GM21737 (cell line): ENCODE measurements around the gene ANO2.

Source experiments
- ATAC-seq: cut with Tn5 transposase; IDR thresholded peaks from one replicate; pipeline ENCODE4 v1.9.1; 2021; ENCODE audit warnings: mild to moderate bottlenecking, moderate library complexity; ENCODE audit not compliant: unreplicated experiment

ANO2 gene

GRCh38 chr12:5784462-5785130 is 160.5 kb downstream of the ANO2 start:
- no peak for ATAC-seq

DNA sequence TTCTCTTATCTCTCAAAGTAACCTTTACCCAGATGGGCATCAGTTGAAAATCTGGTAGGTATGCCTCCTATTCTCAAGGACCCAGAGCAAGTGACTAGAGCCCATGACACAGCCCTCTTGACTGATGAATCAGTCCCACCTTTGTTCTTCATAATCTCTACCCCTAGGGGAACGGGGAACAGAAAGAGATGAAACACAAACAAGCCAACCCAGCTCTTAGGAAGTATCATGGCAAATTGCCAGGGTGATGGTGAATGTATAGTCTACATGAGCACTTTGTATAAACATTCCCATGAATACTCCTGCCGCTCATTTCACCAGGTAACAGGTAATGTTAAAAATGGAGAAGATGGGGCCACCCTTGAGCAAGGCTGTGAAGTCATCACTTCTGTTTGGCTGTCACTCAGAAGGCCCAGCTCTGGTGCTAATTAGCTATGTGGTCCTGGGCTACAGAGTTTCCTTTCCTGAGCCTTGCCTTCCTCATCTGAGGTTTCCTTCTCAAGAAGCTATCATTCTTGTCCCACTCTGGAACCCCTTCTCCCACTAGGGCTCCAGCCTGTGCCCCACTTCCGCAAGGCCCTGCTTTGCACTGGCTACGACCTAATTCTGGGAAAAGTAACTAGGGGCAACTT is 161.7 kb downstream of the ANO2 start:
- ATAC-seq = no peak

DNA sequence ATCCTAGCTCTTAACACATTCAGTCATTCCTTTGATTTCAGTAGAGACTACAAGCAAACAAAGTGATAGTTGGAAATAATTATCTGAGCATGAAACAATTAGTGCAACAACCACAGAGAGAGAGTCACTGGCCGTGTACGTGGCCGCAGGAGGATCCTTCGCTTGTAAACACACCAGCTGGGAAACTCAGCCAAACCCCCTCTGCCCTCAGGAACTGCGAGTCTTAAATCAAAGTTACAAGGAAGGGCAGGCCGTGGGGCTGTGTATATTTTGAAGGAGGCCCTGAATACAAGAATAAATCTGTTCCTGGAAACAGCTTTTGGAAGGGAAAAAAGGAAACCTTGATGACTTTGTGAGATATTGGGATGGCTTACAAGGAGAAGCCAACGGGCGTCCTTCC is 164.5 kb downstream of the ANO2 start:
- ATAC-seq = no peak

- ATAC-seq = no peak
Measured at GRCh38 chr12:5779401-5779800, 165.7 kb downstream of the ANO2 start.

DNA sequence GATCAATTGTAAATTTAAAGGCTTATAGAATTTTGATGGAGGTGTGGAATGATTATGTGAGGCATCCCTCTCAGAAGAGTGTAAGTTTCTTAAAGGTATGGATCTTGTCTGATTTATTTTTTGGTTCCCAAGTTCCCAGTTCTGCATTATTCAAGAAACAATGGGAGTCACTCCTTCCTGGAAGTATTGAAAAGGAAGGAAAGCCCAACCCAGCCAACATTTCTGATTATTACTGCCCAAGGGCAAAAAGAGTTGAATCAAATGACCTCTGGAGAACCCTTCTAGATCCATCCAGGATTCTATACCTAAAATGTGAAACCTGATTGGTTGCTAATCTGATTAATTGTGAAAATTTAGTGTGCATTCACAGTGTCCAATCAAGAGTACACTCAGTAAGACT is 166.2 kb downstream of the ANO2 start:
- no peak for ATAC-seq

DNA sequence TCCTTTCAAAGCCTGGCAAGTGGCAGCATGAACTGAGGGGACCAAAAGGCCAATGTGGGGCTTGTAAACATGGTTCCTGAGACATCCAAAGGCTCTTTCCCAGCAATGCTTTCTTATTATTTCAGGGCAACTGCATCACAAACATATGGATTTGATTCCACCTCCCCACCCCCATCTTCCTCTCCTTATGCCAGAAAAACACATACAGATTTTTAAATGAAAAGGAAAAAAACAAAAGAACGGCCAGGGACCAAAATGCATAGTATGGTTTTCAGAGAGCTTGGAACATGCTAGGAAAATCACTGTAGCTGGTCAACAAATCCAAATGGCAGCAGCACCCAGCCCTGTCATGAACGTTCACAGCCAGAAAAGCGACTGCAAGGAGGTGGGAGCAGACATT is 167.6 kb downstream of the ANO2 start:
- no peak for ATAC-seq

GRCh38 chr12:5776091-5776490 is 169.0 kb downstream of the ANO2 start:
- no peak for ATAC-seq

GRCh38 chr12:5773550-5773949 is 171.5 kb downstream of the ANO2 start:
- ATAC-seq = no peak

GRCh38 chr12:5771756-5772155 is 173.3 kb downstream of the ANO2 start:
- ATAC-seq = no peak

DNA sequence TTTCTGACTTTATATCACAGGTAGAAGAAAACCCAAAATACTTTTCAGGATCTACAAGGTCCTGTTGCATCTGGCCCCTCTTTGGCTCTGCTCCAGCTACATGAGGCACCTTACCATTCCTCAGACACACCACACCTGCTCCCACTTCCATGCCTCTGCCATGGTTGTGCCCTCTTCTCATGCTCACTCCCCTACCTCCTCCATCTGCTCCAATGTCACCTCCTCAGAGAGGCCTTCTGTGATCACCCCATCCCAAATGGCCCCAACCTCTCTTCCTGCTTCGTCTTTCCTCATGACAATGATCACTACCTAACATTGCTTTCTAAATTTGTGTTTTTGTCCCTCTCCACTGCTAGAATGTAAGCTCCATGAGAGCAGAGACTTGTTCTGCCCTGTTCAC is 174.3 kb downstream of the ANO2 start:
- ATAC-seq = no peak

- no peak for ATAC-seq
Measured at GRCh38 chr12:5768581-5769196, 176.4 kb downstream of the ANO2 start.

- no peak for ATAC-seq
Measured at GRCh38 chr12:5768171-5768570, 176.9 kb downstream of the ANO2 start.

DNA sequence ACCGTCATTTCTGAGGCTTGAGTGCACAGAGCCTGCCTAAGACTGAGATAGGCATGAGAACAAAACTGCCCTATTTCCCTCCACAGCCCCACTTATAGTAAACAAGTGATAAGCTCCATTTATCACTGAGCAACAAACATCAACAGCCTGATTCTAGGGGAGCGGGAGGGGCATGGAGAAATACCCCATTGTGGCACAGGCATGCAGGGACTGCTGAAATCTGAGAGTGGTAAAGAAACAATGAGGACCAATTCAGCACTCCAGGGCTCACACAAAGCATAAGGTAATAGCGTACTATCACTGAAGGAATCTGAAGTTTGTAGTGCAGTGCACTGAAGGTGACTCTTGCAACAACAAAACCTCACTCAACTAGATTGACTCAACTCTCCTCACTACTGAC is 186.7 kb downstream of the ANO2 start:
- ATAC-seq = no peak

DNA sequence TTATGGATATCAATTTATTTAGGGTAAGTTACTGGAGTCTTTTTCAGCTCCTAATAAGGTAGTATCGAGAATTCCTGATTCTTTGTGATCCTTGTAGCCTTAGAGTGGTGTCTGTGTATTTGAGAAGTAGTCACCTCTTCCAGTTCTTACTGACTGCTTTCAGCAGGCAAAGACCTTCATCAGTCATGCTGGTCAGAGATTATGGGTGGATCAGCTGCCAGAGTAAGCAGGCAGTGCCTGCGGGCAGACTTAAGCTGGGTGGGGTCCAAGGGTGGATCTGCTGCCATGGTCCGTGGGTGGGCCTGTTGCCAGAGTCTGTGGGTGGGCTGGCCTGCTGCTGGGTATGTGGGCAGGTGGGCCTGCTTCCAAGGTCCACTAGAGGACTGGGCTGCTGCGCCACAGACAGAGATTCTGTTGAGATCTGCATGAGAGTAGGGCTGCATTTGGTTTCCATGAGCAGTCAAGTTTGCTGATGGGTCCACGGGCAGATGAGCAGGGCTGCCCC is 188.7 kb downstream of the ANO2 start:
- ATAC-seq = no peak

DNA sequence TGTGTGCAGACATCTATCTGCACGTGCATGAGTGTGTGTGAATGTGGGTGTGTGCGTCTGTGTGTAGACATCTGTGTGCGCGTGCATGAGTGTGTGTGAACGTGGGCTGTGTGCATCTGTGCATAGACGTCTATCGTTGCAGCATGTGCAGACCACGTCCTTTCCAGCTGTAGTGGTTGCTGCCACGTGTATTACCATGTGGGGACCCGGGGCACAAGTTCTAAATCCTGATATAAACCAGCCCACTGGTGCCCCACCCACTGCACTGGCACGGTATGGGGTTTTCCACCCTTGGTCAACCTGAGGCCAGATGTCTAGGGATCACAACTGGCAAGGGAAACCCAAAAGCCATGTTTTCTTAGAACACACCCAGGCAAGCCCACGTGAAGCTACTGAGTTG is 197.0 kb downstream of the ANO2 start:
- no peak for ATAC-seq

DNA sequence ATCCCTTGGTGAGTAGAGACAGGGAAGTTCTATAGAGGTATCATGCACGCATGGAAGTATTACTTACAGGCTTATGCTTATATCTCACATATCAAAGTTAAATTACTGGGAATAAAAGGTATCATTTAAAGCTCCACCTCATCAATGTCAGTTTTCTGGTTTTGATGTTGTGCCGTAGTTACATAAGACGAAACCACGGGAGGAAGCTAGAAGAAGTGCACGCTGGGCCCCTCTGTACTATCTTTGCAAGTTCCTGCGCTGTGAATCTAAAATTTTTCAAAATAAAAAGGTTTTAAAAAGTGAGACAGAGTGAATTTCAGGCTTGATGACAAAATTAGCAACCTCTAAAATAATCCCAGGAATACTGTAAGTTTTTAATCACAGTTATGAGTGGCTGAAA is 198.1 kb downstream of the ANO2 start:
- ATAC-seq = no peak

- ATAC-seq = no peak
Measured at GRCh38 chr12:5746036-5746908, 198.8 kb downstream of the ANO2 start.

GRCh38 chr12:5745251-5745888 is 199.7 kb downstream of the ANO2 start:
- no peak for ATAC-seq

DNA sequence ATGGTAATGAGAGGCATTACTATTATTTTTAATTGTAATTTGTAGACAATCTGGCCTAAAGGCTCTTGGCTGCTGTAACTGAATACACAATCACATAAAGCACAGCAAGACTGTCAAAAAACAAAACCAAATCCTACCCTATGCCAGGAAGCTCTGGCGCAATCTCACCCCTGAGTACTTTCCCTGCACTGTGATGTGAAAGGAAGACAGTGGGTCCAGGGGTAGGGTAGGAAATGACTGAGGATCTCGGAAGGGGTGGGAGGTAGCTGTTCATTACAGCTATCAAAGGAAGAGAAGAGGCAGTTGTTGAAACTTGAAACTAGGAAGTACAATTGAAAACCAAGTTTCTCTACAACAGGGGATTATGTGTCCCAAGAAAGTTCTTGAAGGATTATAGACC is 202.8 kb downstream of the ANO2 start:
- ATAC-seq = no peak

- ATAC-seq = no peak
Measured at GRCh38 chr12:5739917-5740316, 205.1 kb downstream of the ANO2 start.

- no peak for ATAC-seq
Measured at GRCh38 chr12:5737778-5738177, 207.3 kb downstream of the ANO2 start.
